ENCODE data around the gene CBFA2T3. TPM values are rescaled to one million over a fixed set of nuclear protein-coding genes. Genes with fewer than 3 reads are reported as not detected.
"Not testable (repeated sequence)": the region's sequence is repeated elsewhere in the genome, so short reads cannot be mapped to it uniquely, and the experiment has no call there.

Gene CBFA2T3
- total RNA-seq, 2 donors from 2014 or later = 0.19 TPM; not detected in 1

DNA sequence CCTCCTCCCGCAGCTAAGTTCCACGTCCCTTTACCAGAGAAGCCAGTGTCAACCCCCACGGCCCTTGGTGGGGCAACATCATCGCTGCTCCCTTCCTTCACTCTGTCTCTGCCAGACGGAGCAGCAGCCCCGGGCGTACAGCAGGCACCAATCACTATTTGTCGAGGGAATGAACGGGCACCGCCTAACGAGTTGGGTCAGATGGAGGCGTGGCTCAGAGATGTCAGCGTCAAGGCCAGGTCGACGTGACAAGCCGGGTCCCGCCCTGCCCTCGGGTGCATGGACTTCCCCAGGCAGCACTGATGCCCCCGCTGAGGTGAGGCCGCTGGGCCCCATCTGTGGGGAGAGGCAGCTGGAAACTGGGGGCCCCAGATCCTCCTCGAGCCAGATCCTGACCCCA lies 50.0 kb downstream of the CBFA2T3 start:
- no peaks in the 10 kb centered on the region for H3K4me1 Mint-ChIP-seq
- H3K4me3 Mint-ChIP-seq = no peak overlapping the region
- no peaks in the 10 kb centered on the region for H3K36me3 Mint-ChIP-seq (ENCODE audit: low read depth)
- no peaks in the 10 kb centered on the region for H3K9me3 Mint-ChIP-seq
- H3K27ac Mint-ChIP-seq = no peak overlapping the region
- no peak for ATAC-seq (replicated peaks)
- H3K27me3 Mint-ChIP-seq = no peaks in the 10 kb centered on the region

DNA sequence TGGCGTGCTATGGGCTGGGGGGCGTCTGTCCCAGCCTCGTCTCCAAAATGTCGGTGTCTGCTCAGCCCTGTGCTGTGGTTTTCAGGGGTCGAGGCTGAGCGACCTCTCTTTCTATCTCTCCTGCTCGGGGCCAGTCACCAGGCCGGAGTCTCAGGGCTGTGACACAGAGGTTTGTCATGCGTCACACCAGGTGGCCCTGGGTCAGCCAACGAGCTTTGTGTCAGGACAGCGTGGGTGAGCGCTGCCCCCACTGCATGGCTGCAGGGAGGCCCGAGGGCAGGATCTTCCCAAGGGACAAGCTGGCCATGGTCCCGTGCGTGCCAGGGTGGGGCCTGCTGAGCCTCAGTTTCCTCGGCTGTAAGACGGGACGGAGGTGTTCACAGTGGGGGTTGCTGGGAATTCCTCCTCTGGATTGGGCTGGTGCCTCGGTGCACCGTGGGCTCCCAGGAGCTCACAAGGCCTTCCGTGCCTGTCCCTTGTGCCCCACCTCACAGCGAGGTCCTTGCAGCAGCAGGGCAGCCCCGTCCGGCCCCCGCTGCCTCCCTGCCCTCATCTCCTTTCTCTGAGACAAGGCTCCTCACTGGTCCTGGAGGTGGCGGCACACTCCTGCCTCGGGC lies 50.5 kb downstream of the CBFA2T3 start:
- H3K9me3 Mint-ChIP-seq = no peaks in the 10 kb centered on the region
- H3K27ac Mint-ChIP-seq = no peak overlapping the region
- H3K4me3 Mint-ChIP-seq = no peak overlapping the region
- no peaks in the 10 kb centered on the region for H3K27me3 Mint-ChIP-seq
- ATAC-seq (replicated peaks) = no peak
- no peaks in the 10 kb centered on the region for H3K36me3 Mint-ChIP-seq (ENCODE audit: low read depth)
- H3K4me1 Mint-ChIP-seq = no peaks in the 10 kb centered on the region

DNA sequence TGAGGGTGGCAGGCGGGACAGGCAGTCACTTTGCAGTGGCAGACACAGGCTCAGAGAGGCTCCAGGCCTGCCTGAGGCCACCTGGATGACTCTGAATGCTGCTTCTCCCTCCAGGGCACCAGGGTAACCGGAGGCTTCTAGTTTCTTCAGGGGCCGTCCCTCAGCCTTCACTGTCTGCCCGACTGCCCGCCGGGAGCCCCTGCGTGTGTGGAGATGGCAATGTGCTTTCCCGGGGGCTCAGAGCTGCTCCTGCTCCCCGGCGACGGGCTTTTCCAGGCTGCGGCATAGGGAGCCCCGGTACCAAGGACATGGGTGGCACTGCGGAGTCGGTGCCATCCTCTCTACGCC lies 51.5 kb downstream of the CBFA2T3 start:
- no peak for ATAC-seq (replicated peaks)
- Mint-ChIP-seq H3K4me3 (no peak overlapping the region), H3K36me3 (ENCODE audit: low read depth) (no peaks in the 10 kb centered on the region), H3K27ac (no peak overlapping the region), H3K9me3 (no peaks in the 10 kb centered on the region), H3K4me1 (no peaks in the 10 kb centered on the region), H3K27me3 (no peaks in the 10 kb centered on the region)

DNA sequence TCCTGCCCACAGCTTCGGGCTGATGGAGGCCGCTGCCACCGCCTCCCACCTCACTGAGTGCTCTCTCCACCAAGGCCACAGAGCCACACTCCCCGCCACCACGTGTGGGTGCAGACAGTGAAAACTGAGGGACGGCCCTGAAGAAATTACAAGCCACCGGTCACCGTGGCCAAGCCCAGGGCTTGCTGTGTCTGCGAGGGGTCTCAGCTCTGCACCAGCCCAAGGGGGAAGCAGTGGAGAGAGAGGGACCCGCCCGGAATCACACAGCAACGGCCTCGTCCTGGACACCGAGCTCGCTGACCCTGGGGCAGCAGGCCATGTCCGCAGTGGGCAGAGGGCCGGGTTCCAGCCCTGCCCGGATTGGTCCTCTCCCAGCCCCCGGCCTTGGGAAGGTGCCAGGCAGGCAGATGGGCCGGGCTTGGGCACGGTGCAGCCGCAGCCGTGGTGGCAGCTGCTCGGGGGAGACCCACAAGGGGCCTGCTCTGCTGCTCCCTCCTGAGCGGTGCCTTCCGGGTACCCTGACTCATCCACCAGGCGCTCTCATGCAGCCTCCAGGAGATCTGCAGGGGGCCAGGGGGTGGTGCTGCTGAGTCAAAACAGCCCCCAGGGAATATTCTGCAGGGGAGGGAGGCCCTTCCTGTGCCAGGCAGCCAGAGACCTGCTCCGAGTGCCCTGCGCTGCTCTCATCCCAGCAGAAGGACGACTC lies 52.0 kb downstream of the CBFA2T3 start:
- ATAC-seq (replicated peaks) = peak; percentile 52

DNA sequence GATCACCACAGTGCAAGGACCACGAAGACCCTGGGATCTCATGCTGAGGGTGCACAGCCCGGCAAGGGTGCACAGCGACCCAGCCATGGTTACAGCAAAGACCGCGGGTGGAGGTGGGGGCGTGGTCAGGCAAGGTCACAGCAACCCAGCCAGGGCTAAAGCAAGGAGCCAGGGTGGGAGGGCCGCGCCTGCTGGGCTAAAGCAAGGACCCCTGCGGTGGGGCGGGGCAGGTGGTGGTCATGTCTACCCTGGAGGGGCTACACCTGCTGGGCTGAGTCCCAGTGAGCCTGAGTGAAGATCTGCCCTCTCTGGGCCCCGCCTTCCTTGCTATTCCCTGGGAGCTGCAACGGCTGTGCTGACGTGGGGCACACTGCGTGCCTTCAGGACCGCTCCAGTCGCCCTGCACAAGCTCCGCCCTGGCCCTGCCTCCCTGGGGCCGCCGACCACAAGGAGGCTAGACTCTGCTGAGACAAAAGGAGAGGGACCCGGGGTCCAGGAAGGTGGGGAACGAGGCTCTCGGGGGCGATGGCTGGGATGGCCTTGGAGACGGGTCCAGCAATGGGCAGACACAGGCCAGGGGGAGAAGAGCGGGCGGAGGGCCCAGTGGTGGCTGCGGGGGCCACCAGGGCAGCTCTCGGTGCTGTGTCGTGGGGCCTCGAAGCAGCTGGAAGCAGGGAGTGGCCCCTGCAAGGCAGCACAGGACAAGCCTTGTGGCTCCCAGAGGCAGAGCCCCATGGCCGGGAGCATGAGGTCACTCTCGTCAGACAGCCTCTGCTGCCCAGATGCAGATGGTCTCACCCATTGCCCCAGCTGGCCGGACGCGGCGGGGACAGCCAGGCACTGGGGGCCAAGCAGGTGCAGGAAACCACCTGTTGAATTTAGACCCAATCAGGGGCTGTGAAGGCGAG lies 52.8 kb downstream of the CBFA2T3 start:
- no peaks in the 10 kb centered on the region for H3K4me1 Mint-ChIP-seq
- no peak overlapping the region for H3K27ac Mint-ChIP-seq
- H3K9me3 Mint-ChIP-seq = no peaks in the 10 kb centered on the region
- no peaks in the 10 kb centered on the region for H3K27me3 Mint-ChIP-seq
- H3K36me3 Mint-ChIP-seq (ENCODE audit: low read depth) = no peaks in the 10 kb centered on the region
- no peak overlapping the region for H3K4me3 Mint-ChIP-seq
- ATAC-seq (replicated peaks) = no peak

More for the DNA sequence above, 52.0 kb downstream of the CBFA2T3 start:
- H3K27me3 Mint-ChIP-seq = no peaks in the 10 kb centered on the region
- no peak overlapping the region for H3K4me3 Mint-ChIP-seq
- no peak overlapping the region for H3K27ac Mint-ChIP-seq
- H3K9me3 Mint-ChIP-seq = no peaks in the 10 kb centered on the region
- H3K36me3 Mint-ChIP-seq (ENCODE audit: low read depth) = no peaks in the 10 kb centered on the region
- H3K4me1 Mint-ChIP-seq = no peaks in the 10 kb centered on the region

DNA sequence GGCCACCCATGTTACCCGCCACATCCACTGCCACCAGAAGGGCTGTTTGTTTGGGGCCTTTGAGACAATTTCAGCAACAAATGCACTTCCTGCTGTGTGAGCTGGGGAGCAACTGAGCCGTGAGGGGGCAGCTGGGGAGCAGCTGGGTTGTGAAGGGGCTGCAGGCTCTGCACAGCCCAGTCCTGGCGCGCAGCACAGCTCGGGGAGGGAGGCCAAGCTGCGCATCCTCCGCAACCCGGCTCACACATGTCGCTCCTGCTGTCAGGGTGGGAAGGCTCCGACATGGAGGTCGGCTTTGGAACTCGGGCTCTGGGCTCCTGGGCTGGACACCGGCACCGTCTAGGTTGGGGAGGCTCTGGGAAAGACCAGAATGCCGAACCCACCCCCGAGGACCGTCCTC lies 53.6 kb downstream of the CBFA2T3 start:
- no peaks in the 10 kb centered on the region for H3K4me1 Mint-ChIP-seq
- no peak overlapping the region for H3K4me3 Mint-ChIP-seq
- H3K36me3 Mint-ChIP-seq (ENCODE audit: low read depth) = no peaks in the 10 kb centered on the region
- H3K9me3 Mint-ChIP-seq = no peaks in the 10 kb centered on the region
- H3K27me3 Mint-ChIP-seq = no peaks in the 10 kb centered on the region
- no peak overlapping the region for H3K27ac Mint-ChIP-seq
- ATAC-seq (replicated peaks) = no peak

DNA sequence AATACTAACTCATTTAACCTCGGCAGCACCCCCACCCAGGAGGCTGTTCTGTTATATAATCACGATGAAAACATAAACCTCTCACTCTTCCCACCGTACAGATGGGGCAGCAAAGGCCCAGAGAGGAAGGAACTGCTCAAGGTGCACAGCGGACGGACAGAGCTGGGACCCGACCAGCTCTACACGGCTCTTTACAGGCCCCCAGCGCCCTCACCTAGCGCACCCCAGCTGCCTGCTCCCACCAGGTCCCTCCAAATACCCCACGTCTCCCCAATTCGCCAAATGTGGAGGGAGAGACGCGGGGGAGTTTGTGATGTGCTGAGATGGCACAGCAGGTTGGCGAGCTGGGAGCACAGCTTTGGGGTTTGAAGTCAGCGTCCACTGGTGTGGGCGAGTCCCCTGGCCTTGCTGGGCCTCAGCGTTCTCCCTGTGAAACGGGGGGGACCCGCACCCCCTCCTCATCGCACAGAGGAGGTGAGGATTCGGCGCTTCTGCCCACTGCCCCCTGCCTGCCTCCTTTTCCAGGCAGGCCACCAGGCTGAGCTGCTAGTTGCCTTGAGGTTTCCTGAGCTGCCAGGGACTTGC lies 54.1 kb downstream of the CBFA2T3 start:
- H3K36me3 Mint-ChIP-seq (ENCODE audit: low read depth) = no peaks in the 10 kb centered on the region
- H3K9me3 Mint-ChIP-seq = no peaks in the 10 kb centered on the region
- no peak overlapping the region for H3K4me3 Mint-ChIP-seq
- H3K4me1 Mint-ChIP-seq = no peaks in the 10 kb centered on the region
- no peak overlapping the region for H3K27ac Mint-ChIP-seq
- no peak for ATAC-seq (replicated peaks)
- H3K27me3 Mint-ChIP-seq = no peaks in the 10 kb centered on the region

DNA sequence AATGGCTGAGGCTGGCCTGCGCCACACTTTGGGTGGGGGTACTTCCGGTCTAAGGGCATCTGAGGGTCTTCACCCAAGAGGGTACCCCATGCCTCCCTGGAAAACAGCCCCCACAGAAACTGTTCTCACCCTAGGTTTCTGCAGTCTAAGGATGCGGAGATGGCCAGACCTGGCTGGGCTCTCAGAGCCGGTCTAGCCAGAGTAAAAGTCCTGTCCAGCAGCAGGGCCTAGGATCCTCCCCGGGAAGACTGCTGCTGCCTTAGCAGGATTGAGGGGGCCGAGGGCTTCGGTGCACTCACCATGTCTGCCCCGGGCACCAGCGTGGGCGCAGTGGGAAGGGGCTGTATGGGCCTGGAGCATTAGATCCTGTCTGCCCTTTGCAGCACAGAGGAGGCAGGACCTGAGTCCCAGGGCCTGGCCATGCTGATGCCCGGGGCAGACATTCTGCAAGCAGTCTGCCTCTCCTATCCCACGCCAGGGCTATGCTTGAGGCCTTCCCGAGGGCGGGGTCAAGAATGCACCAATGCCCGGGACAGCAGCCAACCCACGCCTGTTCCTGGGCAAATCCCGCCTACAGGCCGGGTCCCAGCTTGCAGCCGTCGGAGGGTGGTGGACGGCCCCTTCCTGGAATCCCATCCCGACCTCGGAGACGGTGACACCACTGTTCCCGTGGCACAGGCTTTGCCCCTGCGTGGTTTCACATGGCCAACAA lies 54.7 kb downstream of the CBFA2T3 start:
- no peak overlapping the region for H3K4me3 Mint-ChIP-seq
- no peaks in the 10 kb centered on the region for H3K27me3 Mint-ChIP-seq
- no peaks in the 10 kb centered on the region for H3K36me3 Mint-ChIP-seq (ENCODE audit: low read depth)
- no peak overlapping the region for H3K27ac Mint-ChIP-seq
- H3K9me3 Mint-ChIP-seq = no peaks in the 10 kb centered on the region
- H3K4me1 Mint-ChIP-seq = no peaks in the 10 kb centered on the region
- no peak for ATAC-seq (replicated peaks)

DNA sequence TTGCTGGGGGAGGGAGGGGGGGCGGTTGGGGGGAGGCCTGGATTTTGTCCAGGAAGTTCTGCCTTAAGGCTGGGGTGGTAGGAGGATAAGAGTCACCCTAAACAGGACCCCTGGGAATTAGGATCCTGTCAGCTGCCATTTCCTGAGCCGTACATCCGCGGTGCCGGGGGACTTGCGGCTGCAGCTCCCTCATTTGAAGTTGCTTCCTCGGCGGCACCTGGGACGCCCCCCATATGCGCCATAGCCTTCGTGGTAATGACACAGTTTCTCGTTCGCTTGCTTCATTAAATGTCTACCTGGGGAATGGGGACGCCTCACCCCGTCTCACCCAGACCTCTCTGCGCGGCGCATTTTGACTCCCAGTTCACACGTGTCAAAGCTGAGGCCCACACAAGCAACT lies 55.4 kb downstream of the CBFA2T3 start:
- Mint-ChIP-seq H3K4me3 (no peak overlapping the region), H3K27me3 (no peaks in the 10 kb centered on the region)
- no peak for ATAC-seq (replicated peaks)

DNA sequence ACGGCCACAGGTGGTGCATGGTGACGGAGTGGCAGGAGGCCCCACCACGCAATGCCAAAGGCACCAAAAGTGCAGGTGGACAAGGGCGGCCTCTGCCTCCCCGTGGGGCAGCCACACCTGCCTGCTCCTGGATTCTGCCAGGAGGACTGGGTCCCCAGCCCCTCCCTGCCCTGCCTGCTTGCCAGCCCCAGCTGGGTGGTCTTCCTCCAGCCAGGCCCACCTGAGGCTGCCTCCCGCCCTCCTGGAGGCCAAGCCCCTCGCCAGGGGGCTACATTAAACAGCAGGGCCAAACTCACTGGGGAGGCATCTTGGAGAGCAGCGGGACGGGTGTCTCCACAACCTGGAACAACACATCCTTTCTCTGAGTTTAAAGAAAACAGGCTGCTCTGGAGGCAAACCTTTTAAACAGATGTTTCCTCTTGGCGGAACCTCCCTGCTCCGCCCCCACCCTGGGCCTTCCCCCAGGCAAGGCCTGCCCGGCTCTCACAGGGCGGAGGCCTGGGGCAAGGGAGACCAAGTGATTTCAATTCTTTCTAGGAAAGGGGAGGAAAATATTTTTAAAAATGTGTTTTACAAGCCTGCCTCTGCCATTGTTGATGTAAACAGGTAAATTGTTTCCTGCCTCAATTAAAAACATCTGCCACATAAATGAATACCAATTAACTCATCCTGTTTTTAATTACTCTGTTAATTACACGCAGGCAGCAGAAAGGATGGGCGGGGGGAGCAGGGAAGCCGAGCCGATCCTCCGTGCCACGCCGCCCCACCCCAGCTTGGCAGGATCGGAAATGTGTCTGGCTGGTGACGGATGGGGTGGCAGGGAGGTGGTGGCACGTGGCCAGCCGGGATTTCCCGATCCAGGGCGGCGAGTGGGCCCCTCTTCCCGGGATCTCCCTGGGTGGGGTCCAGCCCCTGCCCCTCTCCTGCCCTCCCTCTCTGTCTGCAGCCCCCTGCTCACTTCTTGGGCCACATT lies 56.1 kb downstream of the CBFA2T3 start:
- ATAC-seq (replicated peaks) = peak; percentile 58
- no peak overlapping the region for H3K4me3 Mint-ChIP-seq
- H3K27ac Mint-ChIP-seq = no peak overlapping the region
- no peaks in the 10 kb centered on the region for H3K9me3 Mint-ChIP-seq
- no peaks in the 10 kb centered on the region for H3K4me1 Mint-ChIP-seq
- no peaks in the 10 kb centered on the region for H3K36me3 Mint-ChIP-seq (ENCODE audit: low read depth)
- no peaks in the 10 kb centered on the region for H3K27me3 Mint-ChIP-seq

More for the DNA sequence above, 55.4 kb downstream of the CBFA2T3 start:
- Mint-ChIP-seq H3K4me1 (no peaks in the 10 kb centered on the region), H3K27ac (no peak overlapping the region), H3K9me3 (no peaks in the 10 kb centered on the region), H3K36me3 (ENCODE audit: low read depth) (no peaks in the 10 kb centered on the region)

DNA sequence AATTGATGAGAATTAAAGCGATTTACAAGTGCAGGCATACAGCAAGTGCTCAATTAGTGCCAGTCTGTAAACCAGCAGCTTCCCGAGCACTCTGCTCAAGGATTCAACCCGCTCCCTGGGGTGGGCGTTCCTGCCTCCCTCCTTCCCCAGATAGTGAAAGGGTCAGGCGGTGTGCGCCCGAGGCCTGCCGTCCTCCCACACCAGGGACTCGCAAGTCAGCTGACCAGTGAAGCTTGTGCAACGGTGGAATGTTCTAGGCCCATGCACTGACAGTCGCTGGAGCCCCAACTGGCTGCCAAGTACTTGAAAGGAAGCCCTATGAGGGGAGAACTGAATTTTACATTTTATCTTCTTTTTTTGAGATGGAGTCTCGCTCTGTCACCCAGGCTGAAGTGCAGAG lies 57.1 kb downstream of the CBFA2T3 start:
- Mint-ChIP-seq H3K4me3 (no peak overlapping the region), H3K27me3 (no peaks in the 10 kb centered on the region), H3K4me1 (no peaks in the 10 kb centered on the region), H3K27ac (no peak overlapping the region), H3K9me3 (no peaks in the 10 kb centered on the region), H3K36me3 (ENCODE audit: low read depth) (no peaks in the 10 kb centered on the region)
- ATAC-seq (replicated peaks) = no peak

DNA sequence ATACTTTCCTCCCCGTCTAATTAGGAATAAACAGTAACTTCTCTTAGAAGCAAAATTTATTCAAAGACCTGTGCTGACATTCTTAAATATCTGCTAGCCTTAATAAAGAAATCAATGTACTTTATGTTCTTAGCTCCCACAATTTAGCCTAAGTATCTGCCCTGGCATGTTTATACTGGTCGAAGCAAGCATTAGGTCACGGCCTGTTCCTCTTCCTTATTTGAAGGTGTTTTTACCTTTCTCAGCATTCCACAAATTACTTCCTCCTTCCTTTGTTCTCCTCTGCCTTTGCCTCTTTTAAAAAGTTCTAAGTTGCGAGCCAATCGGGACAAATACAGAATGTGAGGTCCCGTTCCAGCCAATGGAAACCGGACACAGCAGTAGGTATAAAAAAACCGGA lies 58.1 kb downstream of the CBFA2T3 start:
- not testable (repeated sequence) for H3K9me3 Mint-ChIP-seq; H3K27me3 Mint-ChIP-seq; H3K4me3 Mint-ChIP-seq; H3K36me3 Mint-ChIP-seq (ENCODE audit: low read depth); H3K4me1 Mint-ChIP-seq; H3K27ac Mint-ChIP-seq; ATAC-seq (replicated peaks)

DNA sequence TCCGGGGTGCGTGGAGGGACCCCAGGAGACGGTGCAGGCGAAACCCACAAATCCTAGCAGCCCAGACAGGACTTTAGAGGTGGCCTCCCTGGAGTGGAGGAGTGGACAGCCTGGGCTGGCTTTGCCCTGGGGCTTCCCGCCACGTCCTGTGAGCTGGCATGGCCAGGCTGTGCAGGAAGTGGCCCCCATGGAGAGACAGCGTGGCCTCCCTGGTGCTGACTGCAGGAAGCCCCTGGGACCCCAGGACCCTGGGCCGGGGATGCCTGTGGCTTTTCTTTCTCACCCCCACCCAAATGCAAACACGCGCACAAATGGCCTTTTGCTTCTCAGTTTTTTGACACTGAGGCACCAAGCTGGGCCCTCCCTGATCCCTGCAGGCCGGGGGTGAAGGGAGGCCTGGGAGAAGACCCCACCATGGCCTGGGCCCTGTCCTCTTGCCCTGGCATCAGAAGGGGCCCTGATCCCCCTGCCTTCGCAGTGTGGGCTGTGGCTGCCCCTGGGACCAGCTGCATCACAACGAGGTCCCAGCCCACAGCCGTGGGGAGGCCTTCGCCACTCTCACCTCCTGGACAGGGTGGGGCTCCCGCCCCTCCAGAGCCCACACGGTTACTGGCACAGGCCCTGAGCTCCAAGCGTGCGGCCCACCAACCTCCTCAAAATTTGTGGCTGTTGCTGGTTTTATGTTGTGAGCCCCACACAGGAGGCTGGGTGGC lies 58.9 kb downstream of the CBFA2T3 start:
- no peak overlapping the region for H3K27ac Mint-ChIP-seq
- H3K27me3 Mint-ChIP-seq = no peaks in the 10 kb centered on the region
- no peaks in the 10 kb centered on the region for H3K9me3 Mint-ChIP-seq
- no peak for ATAC-seq (replicated peaks)
- H3K4me3 Mint-ChIP-seq = no peak overlapping the region
- H3K4me1 Mint-ChIP-seq = no peaks in the 10 kb centered on the region
- no peaks in the 10 kb centered on the region for H3K36me3 Mint-ChIP-seq (ENCODE audit: low read depth)
